HEK293T (cell line): ENCODE results near the gene KIF5C.
"Not testable (repeated sequence)": the region's sequence is repeated elsewhere in the genome, so short reads cannot be mapped to it uniquely, and the experiment has no call there.

ENCODE experiments used
- CTCF ChIA-PET: fragments of 350-600 bp; formaldehyde crosslinking; extraction: SDS; loops from one replicate; lab custom pipeline; 2021; ENCODE audit warnings: antibody characterized with exemption, inconsistent platforms; lab: Yijun Ruan, JAX
- POLR2A ChIA-PET: fragments of 350-600 bp; formaldehyde crosslinking; extraction: SDS; loops from one replicate; lab custom pipeline; 2020; ENCODE audit warnings: antibody characterized with exemption, inconsistent platforms; lab: Yijun Ruan, JAX
- DNase-seq: peaks from one replicate; pipeline ENCODE4 v3.0.0; 2012; ENCODE audit warnings: mixed read lengths; ENCODE audit errors: extremely low spot score
- ARNT ChIP-seq: fragments of 450-650 bp; IDR thresholded peaks from 2 replicates; pipeline ENCODE4 v1.6.1; 2017; ENCODE audit warnings: mild to moderate bottlenecking
- BHLHE40 ChIP-seq: fragments of 450-650 bp; IDR thresholded peaks from 2 replicates; pipeline ENCODE4 v1.6.1; 2016; ENCODE audit warnings: mild to moderate bottlenecking, moderate library complexity, borderline replicate concordance
- CTBP1 ChIP-seq: fragments of 450-650 bp; IDR thresholded peaks from 2 replicates; pipeline ENCODE4 v1.6.1; 2016; ENCODE audit warnings: borderline replicate concordance
- ELF4 ChIP-seq: fragments of 450-650 bp; IDR thresholded peaks from 2 replicates; pipeline ENCODE4 v1.6.1; 2017; ENCODE audit warnings: antibody characterized with exemption
- FOXA1 ChIP-seq: fragments of 450-650 bp; IDR thresholded peaks from 2 replicates; pipeline ENCODE4 v1.6.1; 2016; ENCODE audit warnings: mild to moderate bottlenecking
- FOXK2 ChIP-seq: fragments of 450-650 bp; IDR thresholded peaks from 2 replicates; pipeline ENCODE4 v1.6.1; 2016; ENCODE audit warnings: mild to moderate bottlenecking
- FOXM1 ChIP-seq: fragments of 450-650 bp; IDR thresholded peaks from 2 replicates; pipeline ENCODE4 v1.6.1; 2017; ENCODE audit warnings: mild to moderate bottlenecking, borderline replicate concordance
- HDGF ChIP-seq: fragments of 450-650 bp; IDR thresholded peaks from 2 replicates; pipeline ENCODE4 v1.6.1; 2017; ENCODE audit warnings: antibody characterized with exemption, borderline replicate concordance
- L3MBTL2 ChIP-seq: fragments of 450-650 bp; conservative IDR thresholded peaks from 2 replicates; pipeline ENCODE4 v1.6.1; 2016; ENCODE audit warnings: mild to moderate bottlenecking
- LEF1 ChIP-seq: fragments of 450-650 bp; IDR thresholded peaks from 2 replicates; pipeline ENCODE4 v1.6.1; 2017; ENCODE audit warnings: mild to moderate bottlenecking, borderline replicate concordance
- NFRKB ChIP-seq: fragments of 450-650 bp; IDR thresholded peaks from 2 replicates; pipeline ENCODE4 v1.6.1; 2016; ENCODE audit warnings: mild to moderate bottlenecking, moderate library complexity
- SP1 ChIP-seq: fragments of 450-650 bp; IDR thresholded peaks from 2 replicates; pipeline ENCODE4 v1.6.1; 2017
- SUZ12 ChIP-seq: fragments of 450-650 bp; IDR thresholded peaks from 2 replicates; pipeline ENCODE4 v1.6.1; 2016; ENCODE audit warnings: mild to moderate bottlenecking
- TARDBP ChIP-seq: fragments of 450-650 bp; IDR thresholded peaks from 2 replicates; pipeline ENCODE4 v1.6.1; 2016
- ZNF384 ChIP-seq: fragments of 450-650 bp; IDR thresholded peaks from 2 replicates; pipeline ENCODE4 v1.6.1; 2016
- TF ChIP-seq, protein P1 (sequence below): fragments of 450-650 bp; IDR thresholded peaks from 2 replicates; pipeline ENCODE4 v1.6.1; 2016

The KIF5C gene

DNA sequence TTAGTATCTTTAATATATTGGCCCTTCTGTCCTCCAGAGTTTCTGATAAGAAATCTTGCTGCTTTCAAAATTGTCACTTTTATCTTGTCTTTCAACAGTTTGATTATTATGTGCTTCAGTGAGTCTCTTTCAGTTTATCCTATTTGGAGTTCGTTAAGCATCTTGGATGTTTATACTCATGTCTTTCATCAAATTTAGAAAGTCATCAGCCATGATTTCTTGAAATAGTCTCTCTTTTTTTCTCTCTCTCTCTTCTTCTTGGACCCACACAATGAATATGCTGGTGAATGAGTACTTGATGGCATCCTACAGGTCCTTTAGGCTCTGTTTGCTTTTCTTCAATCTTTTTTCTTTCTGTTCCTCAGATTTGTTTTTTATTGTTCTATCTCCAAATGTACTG is 26.9 kb upstream of the KIF5C start:
- TF ChIP-seq, protein P1, sequence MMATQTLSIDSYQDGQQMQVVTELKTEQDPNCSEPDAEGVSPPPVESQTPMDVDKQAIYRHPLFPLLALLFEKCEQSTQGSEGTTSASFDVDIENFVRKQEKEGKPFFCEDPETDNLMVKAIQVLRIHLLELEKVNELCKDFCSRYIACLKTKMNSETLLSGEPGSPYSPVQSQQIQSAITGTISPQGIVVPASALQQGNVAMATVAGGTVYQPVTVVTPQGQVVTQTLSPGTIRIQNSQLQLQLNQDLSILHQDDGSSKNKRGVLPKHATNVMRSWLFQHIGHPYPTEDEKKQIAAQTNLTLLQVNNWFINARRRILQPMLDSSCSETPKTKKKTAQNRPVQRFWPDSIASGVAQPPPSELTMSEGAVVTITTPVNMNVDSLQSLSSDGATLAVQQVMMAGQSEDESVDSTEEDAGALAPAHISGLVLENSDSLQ = no peak
- TF ChIP-seq LEF1 (no peak), SUZ12 (no peak), CTBP1 (no peak), HDGF (no peak), BHLHE40 (no peak), ZNF384 (no peak), L3MBTL2 (no peak), FOXK2 (no peak), NFRKB (no peak), ARNT (no peak), FOXA1 (no peak), TARDBP (no peak)
- no peak for DNase-seq
- ChIA-PET CTCF (no interaction called here), POLR2A (no interaction called here)

DNA sequence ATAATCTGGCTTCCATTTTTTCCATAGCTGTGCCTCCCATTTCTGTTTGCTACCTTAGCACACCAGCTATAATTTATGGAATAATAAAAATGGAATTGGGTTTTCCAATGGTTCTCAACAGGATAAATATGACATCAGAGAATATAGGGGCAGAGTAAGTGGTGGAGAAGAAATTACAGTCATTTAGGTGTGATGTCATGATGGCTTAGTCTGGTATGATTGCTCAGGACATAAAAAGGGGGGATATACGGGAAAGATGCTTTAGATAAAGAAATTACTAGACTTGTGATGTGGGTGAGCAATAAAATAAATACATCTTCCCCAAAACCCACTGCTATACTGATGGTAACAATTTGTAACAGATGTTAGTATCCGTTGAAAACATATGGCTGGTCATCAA is 21.6 kb upstream of the KIF5C start:
- DNase-seq = no peak
- POLR2A ChIA-PET = no interaction called here
- TF ChIP-seq TARDBP (no peak), LEF1 (no peak), SP1 (no peak), ARNT (no peak), BHLHE40 (no peak), NFRKB (no peak), SUZ12 (no peak), L3MBTL2 (no peak), FOXM1 (no peak), FOXA1 (no peak), FOXK2 (no peak), ELF4 (no peak), HDGF (no peak), ZNF384 (no peak)
- TF ChIP-seq, protein P1 = no peak
- CTCF ChIA-PET = no interaction called here

DNA sequence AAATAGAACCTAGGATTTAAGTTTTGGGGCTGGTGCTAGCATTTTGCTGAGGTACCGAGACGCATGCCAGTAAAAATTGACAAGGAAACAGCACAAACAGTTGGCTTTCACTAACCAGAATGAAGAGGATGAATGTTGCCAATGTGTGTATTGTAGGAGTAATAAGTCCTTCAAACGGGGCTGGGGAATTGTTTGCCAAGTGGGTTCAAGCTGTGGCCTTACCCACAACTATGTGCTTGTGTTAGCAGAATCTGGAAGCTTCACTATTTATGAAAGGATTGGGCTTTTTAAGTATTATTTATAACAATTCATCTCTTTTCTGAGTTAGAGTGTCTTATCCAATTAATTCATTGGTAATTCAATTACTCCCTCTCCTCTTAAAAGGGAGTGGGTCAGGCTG is 15.0 kb upstream of the KIF5C start:
- DNase-seq = no peak
- ChIA-PET CTCF (no interaction called here), POLR2A (no interaction called here)
- TF ChIP-seq ZNF384 (no peak), BHLHE40 (no peak), ARNT (no peak), TARDBP (no peak), SUZ12 (no peak), FOXK2 (no peak), NFRKB (no peak), HDGF (no peak), FOXA1 (no peak), LEF1 (no peak), ELF4 (no peak), L3MBTL2 (no peak), CTBP1 (no peak), SP1 (no peak), FOXM1 (no peak)
- TF ChIP-seq, protein P1 = no peak

DNA sequence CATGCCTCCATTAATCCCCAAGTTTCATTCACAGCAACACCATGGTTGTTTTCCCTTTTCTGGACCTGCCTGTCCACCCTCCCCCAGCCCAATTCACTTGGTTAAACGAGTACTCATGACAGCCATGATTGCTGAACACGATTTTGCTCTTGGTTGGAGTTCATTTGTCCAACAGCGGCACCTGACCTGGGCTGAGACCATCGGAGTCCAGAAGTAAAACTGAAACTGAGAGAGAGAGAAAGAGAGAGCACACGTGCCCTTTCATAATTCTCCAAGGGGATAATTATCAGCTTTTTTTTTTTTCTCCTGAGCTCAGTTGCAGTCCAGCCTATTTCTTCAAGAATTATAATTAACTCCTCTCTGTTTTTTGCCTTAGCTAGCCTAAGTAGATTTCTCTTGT is 13.7 kb upstream of the KIF5C start:
- TF ChIP-seq HDGF = no peak
- no peak for TF ChIP-seq NFRKB
- no peak for TF ChIP-seq CTBP1
- TF ChIP-seq SP1 = no peak
- CTCF ChIA-PET = no interaction called here

DNA sequence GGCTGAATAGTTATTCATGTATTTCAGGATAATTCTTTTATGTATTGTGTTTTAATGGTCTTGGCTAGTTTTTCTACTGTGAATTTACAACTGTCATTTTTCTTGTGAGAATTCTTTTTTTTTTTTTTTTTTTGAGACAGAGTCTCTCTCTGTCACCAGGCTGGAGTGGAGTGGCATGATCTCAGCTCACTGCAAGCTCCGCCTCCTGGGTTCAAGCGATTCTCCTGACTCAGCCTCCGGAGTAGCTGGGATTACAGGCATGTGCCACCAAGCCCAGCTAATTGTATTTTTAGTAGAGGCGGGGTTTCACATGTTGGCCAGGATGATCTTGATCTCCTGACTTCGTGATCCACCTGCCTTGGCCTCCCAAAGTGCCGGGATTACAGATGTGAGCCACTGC is 12.5 kb upstream of the KIF5C start:
- DNase-seq, CTCF ChIA-PET, POLR2A ChIA-PET: not testable (repeated sequence)

More for the DNA sequence above, 13.7 kb upstream of the KIF5C start:
- POLR2A ChIA-PET = no interaction called here
- DNase-seq = no peak

DNA sequence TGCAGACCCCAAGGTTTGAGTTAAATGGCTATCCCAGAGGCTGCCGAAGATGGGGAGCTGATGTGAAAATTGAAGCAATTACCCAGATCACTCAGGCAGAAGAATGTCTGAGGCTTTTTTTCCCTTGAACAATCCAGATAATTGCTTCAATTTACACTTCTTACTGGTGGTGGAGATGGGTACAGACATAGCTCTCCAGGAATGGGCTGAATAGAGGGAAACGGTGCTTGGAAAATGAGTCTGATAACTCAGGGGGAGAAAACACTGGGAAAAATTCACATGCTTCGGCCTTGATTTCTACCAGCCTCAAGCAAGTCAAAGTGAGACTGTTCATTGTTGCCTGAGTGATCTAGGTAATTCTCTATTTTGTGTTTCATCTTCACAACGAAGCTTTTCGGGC is 9.5 kb upstream of the KIF5C start:
- no peak for TF ChIP-seq ZNF384
- TF ChIP-seq SUZ12 = no peak
- no peak for TF ChIP-seq FOXA1
- TF ChIP-seq ARNT = no peak
- no peak for TF ChIP-seq FOXK2
- TF ChIP-seq, protein P1 = no peak
- TF ChIP-seq ELF4 = no peak
- TF ChIP-seq FOXM1 = no peak
- no peak for TF ChIP-seq SP1
- no peak for TF ChIP-seq L3MBTL2
- TF ChIP-seq NFRKB = no peak
- TF ChIP-seq BHLHE40 = no peak
- no peak for TF ChIP-seq CTBP1
- ChIA-PET CTCF (no interaction called here), POLR2A (no interaction called here)
- DNase-seq = no peak
